ENCODE data around the gene PRRX1.

PRRX1 gene

DNA sequence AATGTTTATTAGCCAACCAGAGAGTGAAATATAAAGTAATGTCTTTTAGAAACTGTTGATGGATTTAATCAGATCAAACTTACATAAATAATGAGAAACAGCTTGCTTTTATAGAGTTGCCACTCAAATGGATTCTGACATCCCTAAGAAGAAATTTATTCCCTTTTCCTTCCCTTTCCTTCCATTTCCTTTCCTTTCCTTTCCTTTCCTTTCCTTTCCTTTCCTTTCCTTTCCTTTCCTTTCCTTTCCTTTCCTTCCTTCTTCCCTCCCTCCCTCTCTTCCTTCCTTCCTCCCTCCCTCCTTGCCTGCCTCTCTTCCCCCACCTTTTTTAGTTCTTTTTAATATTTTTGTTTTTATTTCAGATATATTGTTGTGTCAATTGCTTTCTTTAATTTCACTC is 27.3 kb downstream of the PRRX1 start:
- DNase-seq (ENCODE audit: low read depth in 3 of 3, low spot score in 1 of 3) = no peak

DNA sequence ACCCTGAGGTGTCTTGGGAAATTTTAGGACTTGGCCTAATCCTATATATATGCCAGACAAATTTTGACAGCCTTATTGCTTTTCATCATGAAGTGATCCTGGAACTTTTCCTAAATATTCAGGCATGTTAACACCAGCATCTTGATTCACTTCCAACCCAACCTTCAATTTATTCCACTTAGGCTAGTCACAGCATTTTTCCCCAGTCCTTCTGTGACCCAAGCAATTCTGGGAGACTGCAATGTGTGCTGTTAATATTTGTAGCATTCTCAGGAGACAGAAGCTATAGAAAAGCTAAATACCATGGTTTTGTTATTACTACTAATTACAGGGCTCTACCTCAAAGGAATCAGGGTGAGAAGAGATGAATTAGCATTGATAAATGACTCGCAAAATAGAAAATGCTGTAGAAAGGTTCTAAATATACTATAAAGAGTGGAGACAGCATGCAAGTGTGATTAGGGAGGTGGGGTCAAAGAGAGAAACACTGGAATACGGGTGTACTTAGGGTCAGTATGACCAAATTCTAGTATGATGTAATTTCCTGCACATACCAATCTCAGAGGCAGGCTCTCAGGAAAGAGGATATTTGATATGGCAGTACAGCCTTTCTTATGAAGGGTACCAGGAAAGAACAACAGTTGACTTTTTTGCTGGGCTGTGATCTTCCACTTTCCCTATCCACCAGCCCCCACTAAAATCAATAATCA is 29.1 kb downstream of the PRRX1 start:
- DNase-seq (ENCODE audit: low read depth in 3 of 3, low spot score in 1 of 3) = no peak

DNA sequence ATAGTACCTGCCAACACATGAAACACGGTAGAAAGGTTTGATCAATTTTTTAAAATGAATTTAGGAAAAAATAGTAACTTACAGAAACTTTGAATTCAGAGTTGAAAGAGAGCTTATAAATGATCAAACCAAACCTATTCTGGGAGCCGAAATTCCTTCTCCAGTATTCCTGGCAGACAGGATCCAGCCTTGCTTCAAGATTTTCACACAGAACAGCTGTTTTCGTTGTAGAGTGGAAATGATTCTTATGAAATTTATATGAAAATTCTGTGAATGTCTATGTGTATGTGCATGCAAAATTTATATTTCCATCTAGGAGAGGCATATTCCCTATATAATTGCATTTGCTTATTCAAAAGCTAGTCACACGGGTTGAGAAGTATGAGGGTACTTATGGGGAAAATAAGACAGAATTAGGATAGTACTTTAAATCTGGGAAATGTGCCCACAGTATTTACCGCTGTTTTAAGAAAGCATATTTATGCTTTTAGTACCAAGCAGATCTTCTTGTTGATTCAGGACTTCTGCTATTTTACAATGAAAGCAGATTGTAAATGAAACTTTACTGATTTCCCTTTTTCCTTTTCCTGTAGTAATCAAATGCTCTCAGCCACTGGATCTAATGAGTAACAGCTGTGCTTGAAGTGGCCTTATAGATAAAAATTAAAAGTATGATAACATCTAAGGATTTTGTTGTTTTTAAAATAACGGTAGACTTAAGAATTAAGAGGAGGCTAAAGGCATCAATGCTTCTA is 30.4 kb downstream of the PRRX1 start:
- no peak for DNase-seq (ENCODE audit: low read depth in 3 of 3, low spot score in 1 of 3)

DNA sequence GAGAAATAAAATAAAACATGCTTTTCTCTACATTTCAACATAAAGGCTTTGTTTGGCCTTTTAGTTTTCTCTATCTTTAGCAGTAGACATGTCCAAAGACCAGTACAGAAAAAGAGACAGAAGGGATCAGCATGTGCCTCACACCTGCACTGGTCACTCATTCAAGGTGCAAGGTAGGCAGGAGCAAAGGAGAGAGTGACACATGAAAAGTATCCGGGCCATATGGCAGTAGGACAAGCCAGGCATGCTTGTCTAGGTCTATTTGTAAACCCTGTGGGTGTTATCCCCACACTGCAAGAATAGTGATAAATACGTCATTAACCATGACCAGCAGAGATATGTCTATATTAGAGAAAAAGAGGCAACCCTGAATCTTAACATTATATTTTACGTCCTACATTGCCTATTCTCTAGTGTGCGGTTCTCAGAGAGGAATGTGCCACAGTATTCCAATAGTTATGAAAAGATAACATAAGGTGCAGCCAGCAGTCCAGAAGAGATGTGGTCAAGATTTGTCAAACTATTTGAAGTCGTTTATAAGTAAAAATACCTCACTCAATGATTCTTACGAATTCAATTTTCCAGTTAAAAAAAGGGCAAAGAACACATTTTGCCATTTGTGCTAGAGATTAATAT is 32.1 kb downstream of the PRRX1 start:
- DNase-seq (ENCODE audit: low read depth in 3 of 3, low spot score in 1 of 3) = no peak

DNA sequence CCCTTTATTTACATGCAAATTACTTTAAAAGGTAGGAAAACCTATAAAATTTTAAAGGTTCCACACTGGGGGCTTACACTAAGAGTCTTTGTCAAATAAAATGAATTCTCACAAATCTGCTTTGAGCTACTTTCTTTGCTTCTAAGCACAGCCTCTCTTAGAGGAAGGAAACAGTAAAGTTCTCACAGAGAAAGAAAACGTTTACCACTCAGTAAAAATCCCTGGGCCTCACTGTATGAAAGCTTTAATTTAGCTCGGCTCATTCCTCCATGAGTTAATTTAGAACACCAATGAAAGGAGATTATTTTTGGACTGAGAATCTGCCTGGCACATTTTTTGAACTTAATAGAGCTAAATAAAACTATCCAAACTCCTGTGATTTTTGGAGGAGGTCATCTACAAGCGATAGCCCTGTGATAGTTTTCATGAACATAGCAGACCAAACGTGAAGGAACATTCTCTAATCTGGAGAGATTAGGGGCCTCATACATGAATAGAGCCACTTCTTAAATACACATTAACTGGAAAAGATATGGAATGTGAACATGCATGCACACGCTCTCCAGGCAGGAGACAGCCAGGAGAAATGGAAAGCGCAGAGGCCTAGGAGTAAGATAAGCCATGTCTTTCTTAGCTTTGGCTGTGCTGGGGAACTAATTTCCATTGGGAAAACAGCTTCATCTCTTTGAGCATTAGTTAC is 32.8 kb downstream of the PRRX1 start:
- DNase-seq (ENCODE audit: low read depth in 3 of 3, low spot score in 1 of 3) = no peak

DNA sequence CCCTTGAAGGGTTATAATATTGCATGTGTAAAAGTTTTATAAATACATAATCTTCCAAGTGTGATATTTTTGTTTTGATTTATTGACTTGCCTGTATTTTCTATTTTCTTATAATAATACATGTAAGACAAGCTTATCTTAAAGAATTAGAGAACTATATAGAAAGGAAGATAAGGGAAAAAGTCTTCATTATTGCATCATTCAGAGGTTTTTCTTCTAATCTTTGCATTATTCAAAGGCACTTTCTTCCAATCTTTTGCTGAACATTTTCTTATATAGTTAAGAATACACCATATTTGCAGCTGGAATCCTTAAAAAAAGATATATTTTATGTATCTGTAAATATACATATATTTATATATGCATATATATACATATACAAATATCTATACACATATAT is 33.4 kb downstream of the PRRX1 start:
- no peak for DNase-seq (ENCODE audit: low read depth in 3 of 3, low spot score in 1 of 3)

DNA sequence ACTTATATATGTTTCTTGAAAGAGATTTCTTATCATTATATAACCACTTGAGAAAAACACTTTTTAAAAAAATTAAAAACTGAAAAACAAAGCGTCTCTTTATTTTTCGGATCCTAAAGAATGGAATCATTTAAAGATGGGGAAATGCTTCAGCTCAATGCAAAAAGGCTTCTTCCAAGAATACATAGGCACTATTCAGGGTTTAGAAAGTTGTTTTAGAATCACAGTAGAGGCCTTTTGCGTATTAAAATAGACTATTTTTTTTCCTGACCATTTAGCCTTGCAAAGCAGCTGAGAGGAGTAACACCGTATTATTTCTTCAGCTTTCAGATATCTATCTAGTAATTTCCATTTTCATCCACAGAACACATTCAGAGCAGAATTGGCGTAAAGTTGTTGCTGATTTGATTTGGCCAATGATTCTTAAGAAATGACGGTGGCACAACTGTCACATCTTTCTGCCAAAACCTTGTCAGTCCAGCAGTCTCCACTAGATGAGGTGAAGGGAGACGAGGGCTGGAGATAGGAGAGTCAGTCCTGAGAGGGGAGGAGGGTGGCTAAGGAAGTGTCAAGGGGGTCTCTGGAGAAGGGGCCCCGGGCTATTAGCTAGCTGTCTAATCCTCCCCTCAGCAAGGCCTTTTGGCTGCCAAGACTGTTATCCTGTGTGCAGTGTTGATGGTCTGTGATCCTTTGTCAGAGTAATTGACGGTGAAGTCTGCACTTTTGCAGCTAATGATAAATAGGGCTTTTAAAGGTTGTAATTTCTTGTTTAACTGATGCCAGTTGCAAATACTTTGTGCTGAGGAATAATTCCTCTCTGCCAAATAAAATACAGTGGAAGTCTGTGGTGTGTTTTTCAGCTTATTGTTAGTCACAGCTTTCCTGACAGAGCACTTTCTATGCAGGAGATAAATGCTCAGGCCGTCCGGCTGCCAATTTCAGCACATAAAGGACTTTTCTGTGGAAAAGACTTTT is 34.7 kb downstream of the PRRX1 start:
- no peak for DNase-seq (ENCODE audit: low read depth in 3 of 3, low spot score in 1 of 3)

DNA sequence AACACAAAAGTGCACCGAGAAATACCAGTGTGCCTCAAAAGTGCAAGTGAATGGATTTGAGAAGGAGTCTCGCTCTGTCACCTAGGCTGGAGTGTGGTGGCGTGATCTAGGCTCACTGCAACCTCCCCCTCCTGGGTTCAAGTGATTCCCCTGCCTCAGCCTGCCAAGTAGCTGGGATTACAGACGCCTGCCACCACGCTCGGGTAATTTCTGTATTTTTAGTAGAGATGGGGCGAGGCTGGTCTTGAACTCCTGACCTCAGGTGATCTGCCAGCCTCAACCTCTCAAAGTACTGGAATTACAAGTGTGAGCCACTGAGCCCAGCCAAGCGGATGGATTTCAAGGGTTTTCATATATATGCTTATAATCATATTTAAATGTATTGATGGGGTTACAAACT is 35.8 kb downstream of the PRRX1 start:
- no peak for DNase-seq (ENCODE audit: low read depth in 3 of 3, low spot score in 1 of 3)

DNA sequence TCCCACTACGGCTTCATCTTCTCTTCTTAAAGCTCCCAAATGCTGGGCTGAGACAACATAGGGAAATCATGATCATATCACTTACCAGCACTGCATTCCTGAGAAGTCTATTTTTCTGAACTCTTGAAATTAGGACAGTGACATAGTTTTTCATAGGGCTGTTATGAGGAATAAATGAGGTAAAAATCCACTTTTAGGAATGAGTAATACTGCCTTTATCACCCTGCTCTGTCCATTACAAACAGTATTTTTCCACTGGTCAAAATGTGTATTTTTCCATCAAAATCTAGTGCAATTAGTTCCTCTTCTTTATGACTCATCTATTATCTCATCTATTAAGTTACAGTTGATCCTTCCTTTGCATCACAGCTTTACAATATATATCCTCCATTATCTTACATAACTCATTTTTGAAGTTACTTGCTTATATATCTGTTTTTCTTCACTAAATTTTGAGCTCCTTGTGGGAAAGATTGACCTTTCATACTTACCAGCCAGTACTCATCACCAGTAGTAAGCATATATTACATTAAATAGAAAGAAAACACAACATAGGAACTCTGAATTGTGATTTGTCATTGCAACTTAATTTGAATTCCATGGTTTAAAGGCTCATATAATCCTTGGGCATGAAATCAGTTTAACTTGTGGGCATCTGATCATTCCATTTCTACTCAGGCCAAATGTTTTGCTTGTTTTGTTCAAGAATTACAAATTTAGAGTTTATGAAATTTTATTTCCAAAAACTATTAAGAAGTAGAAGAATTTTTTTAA is 37.1 kb downstream of the PRRX1 start:
- no peak for DNase-seq (ENCODE audit: low read depth in 3 of 3, low spot score in 1 of 3)

DNA sequence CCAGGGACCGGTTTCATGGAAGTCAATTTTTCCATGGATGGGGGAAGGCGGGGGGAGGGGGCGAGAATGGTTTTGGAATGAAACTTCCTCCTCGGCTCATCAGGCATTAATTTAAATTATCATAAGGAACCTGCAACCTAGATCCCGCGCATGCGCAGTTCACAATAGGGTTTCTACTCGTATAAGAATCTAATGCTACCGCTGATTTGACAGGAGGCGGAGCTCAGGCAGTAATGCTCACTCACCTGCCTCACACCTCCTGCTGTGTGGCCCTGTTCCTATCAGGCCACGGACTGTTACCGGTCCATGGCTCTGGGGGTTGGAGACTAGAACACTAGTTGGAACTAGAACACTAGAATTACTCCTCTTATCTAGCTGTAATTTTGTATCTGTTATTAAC is 38.0 kb downstream of the PRRX1 start:
- DNase-seq (ENCODE audit: low read depth in 3 of 3, low spot score in 1 of 3) = no peak

DNA sequence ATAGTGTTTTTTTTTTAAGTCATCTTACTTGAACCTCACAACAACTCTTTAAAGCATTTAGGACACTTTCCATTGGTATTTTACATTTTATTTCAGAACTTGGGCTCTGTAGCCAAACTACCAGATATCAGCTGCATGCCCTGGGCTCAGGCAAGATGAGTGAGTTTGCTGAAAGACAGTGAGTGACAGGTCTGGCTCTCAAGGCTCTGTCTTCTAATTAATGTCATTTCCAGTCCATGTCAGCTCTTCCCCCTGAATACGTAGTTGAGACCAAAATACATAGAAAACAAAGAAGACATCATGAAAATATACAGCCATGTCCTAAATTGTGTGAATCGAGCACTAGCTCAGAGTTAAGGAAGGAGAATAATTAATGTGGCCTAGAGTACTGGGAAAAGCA is 39.7 kb downstream of the PRRX1 start:
- DNase-seq (ENCODE audit: low read depth in 3 of 3, low spot score in 1 of 3) = no peak

DNA sequence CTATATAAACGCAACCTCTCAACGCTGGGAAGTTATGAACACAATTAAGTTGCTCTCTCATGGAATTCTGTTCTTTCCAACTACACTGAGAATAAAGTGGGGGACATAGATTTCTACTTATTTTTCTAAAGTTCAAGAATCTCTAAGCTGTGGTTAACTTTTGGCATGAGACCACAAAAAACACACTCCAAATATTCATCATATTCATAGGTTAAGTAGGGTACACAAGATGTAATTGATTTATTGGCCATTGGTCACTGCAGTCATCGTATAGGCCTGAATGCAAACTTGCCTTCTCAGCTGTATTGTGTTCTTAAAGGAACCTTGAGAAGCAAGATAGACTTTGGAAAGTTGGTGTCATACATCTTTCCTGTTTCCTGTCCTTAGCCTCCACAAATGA is 40.3 kb downstream of the PRRX1 start:
- DNase-seq (ENCODE audit: low read depth in 3 of 3, low spot score in 1 of 3) = no peak

DNA sequence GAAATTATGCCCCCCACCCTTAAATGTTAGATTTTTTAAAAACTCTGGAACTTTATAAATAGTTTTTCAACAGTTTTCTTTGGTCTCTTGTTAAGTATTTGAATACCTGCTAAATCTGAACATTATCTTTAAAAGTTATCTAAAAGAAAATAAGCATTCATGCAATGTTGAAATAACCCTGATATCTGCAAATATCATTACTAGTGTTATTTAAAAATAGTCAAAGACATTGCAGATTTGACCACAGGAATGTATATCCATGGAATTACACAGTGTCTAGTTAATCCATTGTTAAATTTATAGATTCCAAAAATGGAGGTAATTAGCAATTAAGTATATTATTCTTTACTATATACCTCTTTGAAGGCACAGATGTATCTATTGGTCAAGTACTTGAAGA is 42.0 kb downstream of the PRRX1 start:
- no peak for DNase-seq (ENCODE audit: low read depth in 3 of 3, low spot score in 1 of 3)

DNA sequence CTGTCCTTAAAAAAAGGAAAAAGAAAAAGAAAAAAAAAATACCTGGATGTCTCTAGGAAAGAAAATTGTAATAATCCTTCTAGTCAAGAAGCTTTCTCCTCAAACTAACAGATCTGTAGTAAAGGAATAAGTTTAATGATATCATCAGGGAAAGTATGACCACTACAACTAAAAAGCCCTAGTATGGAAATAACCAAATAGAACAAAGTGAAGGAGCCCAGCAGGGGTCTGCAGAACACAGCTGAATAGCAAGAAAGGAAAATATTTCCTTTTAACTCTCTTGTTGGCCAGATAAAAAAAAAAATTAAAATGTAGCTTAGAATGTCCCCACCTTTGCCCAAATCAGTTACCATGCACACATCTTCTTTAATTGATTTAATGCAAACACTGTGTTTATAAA is 43.2 kb downstream of the PRRX1 start:
- no peak for DNase-seq (ENCODE audit: low read depth in 3 of 3, low spot score in 1 of 3)

DNA sequence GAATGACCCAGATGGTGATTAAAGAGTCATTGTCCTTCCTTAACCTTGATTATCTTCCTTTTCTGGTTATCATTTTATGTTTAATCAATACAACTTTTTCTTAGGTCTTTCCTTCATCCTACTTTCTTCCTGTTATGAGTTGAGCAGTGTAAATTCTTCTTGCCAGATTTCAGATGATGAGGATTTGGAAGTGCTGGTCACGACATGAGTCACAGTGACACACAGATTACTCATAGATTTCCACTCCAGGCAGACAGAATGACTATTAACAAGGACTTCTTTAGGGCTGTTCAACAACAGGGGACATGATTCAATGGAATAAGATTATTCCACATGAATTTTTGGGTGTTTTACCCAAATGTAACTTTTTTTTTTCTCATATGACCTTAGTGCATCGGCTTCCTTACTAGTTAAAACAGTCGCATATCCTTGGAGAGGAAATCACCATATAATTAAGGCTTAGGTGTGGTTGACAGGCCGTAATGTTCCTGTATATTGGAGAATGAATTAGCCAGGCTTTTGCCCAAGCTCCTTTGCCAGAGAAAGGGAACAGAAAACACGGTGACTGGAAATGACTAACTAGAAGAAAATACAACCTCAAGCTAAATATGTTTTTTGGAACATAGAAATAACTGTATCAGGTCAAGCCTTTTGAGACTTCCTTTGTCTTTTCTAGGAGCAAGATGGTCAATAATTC is 44.2 kb downstream of the PRRX1 start:
- no peak for DNase-seq (ENCODE audit: low read depth in 3 of 3, low spot score in 1 of 3)

DNA sequence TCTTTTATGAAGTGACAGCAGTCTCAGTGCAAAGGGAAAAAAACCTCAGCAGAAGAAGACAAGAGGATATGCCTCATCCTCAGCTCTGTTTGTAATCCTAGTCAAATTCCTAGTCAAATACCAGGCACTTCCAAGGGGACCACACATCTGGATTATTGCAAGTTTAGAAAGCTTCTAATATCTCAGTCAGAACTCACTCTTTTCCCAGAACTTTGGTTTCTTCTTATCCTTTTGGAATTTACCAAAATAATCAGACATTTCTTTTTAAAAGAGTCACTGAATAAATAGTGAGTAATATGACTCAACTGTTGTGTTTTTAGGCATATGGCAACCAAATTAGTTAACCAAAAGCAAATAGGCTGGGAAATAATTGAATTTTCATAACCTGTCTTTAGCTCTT is 47.8 kb downstream of the PRRX1 start:
- no peak for DNase-seq (ENCODE audit: low read depth in 3 of 3, low spot score in 1 of 3)

DNA sequence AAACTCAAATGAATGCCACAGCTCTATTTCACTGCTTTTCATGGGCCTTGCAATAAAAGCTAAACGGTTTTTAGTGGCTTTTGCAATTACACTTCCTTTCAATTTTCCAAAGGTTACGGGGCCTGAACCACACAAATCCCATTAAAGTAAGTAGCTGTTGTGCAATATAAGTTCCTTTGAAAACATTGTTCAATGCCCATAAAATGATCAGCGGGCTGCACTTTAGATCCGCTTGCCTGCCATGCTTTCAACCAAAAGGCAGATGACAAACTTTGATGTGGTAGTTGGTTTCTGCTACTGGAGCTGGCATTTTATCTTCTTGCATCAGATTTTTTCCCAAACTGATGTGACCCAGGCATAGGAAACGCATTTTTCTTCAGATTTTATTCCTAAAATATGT is 50.2 kb downstream of the PRRX1 start:
- no peak for DNase-seq (ENCODE audit: low read depth in 3 of 3, low spot score in 1 of 3)

DNA sequence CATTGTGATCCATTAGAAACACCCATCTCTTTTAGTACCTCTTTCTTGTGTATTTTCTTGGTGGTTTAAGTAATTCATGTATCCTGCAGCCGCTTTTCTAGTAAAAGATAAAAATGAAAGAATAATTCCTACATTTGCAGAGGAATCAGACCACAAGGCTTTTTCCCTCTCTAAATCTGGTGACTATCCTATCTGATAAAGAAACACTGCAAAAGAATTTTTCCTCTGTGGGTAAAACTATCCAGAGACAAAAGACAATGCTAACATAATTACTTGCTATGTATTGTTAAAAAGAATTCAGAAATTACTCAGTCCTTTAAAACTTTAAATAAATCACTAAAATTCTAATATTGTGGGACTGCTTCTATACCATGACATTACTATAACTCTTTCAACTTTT is 51.0 kb downstream of the PRRX1 start:
- no peak for DNase-seq (ENCODE audit: low read depth in 3 of 3, low spot score in 1 of 3)

DNA sequence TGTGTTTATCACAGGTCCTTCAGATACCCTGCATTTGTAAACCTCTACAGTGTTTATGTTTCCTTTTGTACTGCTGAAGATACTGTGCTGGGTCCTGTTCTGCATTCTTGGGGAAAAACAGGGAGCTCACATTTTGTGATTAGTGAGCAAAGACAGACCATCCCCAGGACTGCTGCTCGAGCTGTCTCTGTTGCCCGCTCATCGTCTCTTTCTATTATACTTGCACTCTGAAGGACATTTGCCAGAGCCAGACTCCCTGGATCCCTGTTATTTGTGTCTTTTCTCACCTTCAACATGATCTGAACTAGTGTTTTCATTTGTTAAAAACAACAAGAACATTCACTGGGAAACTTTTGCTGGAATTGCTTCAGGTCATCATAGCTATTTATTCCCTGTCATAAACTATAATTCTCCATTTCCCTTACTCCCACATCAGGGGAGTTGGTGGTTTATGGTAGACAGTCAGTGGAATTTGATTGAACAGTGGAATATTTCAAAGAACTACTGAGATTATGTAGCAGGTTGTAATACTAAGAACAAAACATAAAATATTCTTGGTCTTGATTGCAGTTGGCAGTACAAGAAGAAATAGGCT is 53.0 kb downstream of the PRRX1 start:
- no peak for DNase-seq (ENCODE audit: low read depth in 3 of 3, low spot score in 1 of 3)
